Fibroblast of the conjunctiva (primary cell): ENCODE results near the gene ZNF469.

Experiments used
- DNase-seq: peaks from one replicate; pipeline ENCODE4 v3.0.0-alpha.2; 2010; ENCODE audit warnings: low read depth

Gene ZNF469

GRCh38 chr16:88411951-88412576 is 29.3 kb downstream of the ZNF469 start:
- no peak for DNase-seq

- no peak for DNase-seq
Measured at GRCh38 chr16:88412766-88413165, 30.0 kb downstream of the ZNF469 start.

GRCh38 chr16:88413231-88413630 is 30.5 kb downstream of the ZNF469 start:
- DNase-seq: no peak

GRCh38 chr16:88413631-88414030 is 30.9 kb downstream of the ZNF469 start:
- no peak for DNase-seq

GRCh38 chr16:88414521-88415380 is 32.0 kb downstream of the ZNF469 start:
- no peak for DNase-seq

GRCh38 chr16:88415381-88415705 is 32.6 kb downstream of the ZNF469 start:
- no peak for DNase-seq

- no peak for DNase-seq
Measured at GRCh38 chr16:88415713-88416323, 33.1 kb downstream of the ZNF469 start.

GRCh38 chr16:88416686-88417085 is 33.9 kb downstream of the ZNF469 start:
- no peak for DNase-seq

- no peak for DNase-seq
Measured at GRCh38 chr16:88417684-88418476, 35.1 kb downstream of the ZNF469 start.

- DNase-seq: no peak
Measured at GRCh38 chr16:88418869-88419268, 36.1 kb downstream of the ZNF469 start.

GRCh38 chr16:88419790-88420189 is 37.0 kb downstream of the ZNF469 start:
- no peak for DNase-seq

- no peak for DNase-seq
Measured at GRCh38 chr16:88420496-88420895, 37.7 kb downstream of the ZNF469 start.

- DNase-seq: no peak
Measured at GRCh38 chr16:88421301-88421700, 38.5 kb downstream of the ZNF469 start.

GRCh38 chr16:88421871-88422433 is 39.2 kb downstream of the ZNF469 start:
- no peak for DNase-seq

- no peak for DNase-seq
Measured at GRCh38 chr16:88422733-88423447, 40.1 kb downstream of the ZNF469 start.

- no peak for DNase-seq
Measured at GRCh38 chr16:88423448-88423850, 40.7 kb downstream of the ZNF469 start.

- no peak for DNase-seq
Measured at GRCh38 chr16:88424587-88425235, 42.0 kb downstream of the ZNF469 start.

GRCh38 chr16:88426018-88426417 is 43.3 kb downstream of the ZNF469 start:
- DNase-seq: no peak

- no peak for DNase-seq
Measured at GRCh38 chr16:88427376-88427775, 44.6 kb downstream of the ZNF469 start.

GRCh38 chr16:88428156-88428555 is 45.4 kb downstream of the ZNF469 start:
- no peak for DNase-seq
